Measurements from ENCODE around the gene MFAP2.

MFAP2 gene

GRCh38 chr1:16976966-16977365 lies 3.5 kb downstream of the MFAP2 start:
- no peak for TF ChIP-seq SIN3A (IDR thresholded peaks at IDR 0.05; ENCODE audit: borderline replicate concordance, insufficient read depth, low read length)
- no peak for TF ChIP-seq FOXP2 (optimal IDR thresholded peaks at IDR 0.05; ENCODE audit: borderline replicate concordance, extremely low read depth, extremely low read length, insufficient read depth)
- TF ChIP-seq, protein P1, sequence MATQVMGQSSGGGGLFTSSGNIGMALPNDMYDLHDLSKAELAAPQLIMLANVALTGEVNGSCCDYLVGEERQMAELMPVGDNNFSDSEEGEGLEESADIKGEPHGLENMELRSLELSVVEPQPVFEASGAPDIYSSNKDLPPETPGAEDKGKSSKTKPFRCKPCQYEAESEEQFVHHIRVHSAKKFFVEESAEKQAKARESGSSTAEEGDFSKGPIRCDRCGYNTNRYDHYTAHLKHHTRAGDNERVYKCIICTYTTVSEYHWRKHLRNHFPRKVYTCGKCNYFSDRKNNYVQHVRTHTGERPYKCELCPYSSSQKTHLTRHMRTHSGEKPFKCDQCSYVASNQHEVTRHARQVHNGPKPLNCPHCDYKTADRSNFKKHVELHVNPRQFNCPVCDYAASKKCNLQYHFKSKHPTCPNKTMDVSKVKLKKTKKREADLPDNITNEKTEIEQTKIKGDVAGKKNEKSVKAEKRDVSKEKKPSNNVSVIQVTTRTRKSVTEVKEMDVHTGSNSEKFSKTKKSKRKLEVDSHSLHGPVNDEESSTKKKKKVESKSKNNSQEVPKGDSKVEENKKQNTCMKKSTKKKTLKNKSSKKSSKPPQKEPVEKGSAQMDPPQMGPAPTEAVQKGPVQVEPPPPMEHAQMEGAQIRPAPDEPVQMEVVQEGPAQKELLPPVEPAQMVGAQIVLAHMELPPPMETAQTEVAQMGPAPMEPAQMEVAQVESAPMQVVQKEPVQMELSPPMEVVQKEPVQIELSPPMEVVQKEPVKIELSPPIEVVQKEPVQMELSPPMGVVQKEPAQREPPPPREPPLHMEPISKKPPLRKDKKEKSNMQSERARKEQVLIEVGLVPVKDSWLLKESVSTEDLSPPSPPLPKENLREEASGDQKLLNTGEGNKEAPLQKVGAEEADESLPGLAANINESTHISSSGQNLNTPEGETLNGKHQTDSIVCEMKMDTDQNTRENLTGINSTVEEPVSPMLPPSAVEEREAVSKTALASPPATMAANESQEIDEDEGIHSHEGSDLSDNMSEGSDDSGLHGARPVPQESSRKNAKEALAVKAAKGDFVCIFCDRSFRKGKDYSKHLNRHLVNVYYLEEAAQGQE (IDR thresholded peaks at IDR 0.05; ENCODE audit: insufficient read depth in 1 of 2, low read depth in 2 of 2, low read length in 2 of 2): no peak
- TF ChIP-seq POLR2AphosphoS5 (IDR thresholded peaks at IDR 0.05; ENCODE audit: low read depth, low read length): no peak
- no peak for TF ChIP-seq TAF1 (IDR thresholded peaks at IDR 0.05; ENCODE audit: borderline replicate concordance, insufficient read depth, low read length)

DNA sequence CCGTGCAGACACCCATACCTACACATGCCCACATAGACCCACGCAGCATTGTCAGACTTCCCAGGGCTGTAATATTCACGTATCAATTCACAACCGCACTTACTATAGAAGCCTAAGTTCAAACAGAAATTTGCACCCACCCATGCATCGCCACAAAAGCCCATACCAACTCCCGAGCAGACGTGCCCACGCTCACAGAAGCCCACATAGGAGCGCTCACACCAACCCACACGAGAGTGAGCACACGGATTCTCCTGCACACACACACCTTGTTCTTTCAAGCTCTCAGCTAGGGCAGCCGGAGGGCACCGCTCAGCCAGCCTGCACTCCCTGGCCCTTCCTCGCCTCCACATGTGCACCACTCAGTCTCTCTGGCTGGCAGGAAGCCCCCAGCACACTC lies 4.6 kb downstream of the MFAP2 start:
- TF ChIP-seq, protein P1 (IDR thresholded peaks at IDR 0.05; ENCODE audit: insufficient read depth in 1 of 2, low read depth in 2 of 2, low read length in 2 of 2): no peak
- TF ChIP-seq POLR2AphosphoS5 (IDR thresholded peaks at IDR 0.05; ENCODE audit: low read depth, low read length): 0 out of 2 replicates have a peak, but pooled peaks have one; percentile 3
- TF ChIP-seq SIN3A (IDR thresholded peaks at IDR 0.05; ENCODE audit: borderline replicate concordance, insufficient read depth, low read length): no peak

- no peak for TF ChIP-seq SIN3A (IDR thresholded peaks at IDR 0.05; ENCODE audit: borderline replicate concordance, insufficient read depth, low read length)
- TF ChIP-seq FOXP2 (optimal IDR thresholded peaks at IDR 0.05; ENCODE audit: borderline replicate concordance, extremely low read depth, extremely low read length, insufficient read depth): no peak
- no peak for TF ChIP-seq TAF1 (IDR thresholded peaks at IDR 0.05; ENCODE audit: borderline replicate concordance, insufficient read depth, low read length)
- TF ChIP-seq POLR2AphosphoS5 (IDR thresholded peaks at IDR 0.05; ENCODE audit: low read depth, low read length): 0 out of 2 replicates have a peak, but pooled peaks have one; percentile 32
Observed at GRCh38 chr1:16975211-16975610, 5.2 kb downstream of the MFAP2 start.

DNA sequence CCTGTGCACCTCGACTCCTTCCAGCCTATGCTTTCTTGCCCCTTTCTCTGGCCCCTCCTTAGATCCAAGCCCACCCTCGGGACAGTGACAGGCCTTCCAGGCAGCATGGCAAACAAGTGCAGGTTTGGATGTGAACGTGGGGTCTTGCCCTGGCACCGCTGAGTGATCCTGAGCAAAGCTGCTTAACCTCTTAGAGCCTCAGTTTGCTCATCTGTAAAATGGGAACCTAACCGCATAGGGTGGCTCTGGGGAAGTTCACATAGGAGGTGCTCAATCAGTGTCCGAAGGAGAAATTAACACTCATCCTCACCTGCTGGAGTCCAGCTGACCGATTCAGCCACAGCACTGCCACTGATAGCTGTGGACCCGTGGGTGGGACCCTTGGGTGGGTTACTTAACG lies 7.2 kb downstream of the MFAP2 start:
- no peak for TF ChIP-seq TAF1 (IDR thresholded peaks at IDR 0.05; ENCODE audit: borderline replicate concordance, insufficient read depth, low read length)
- no peak for TF ChIP-seq SIN3A (IDR thresholded peaks at IDR 0.05; ENCODE audit: borderline replicate concordance, insufficient read depth, low read length)
- TF ChIP-seq FOXP2 (optimal IDR thresholded peaks at IDR 0.05; ENCODE audit: borderline replicate concordance, extremely low read depth, extremely low read length, insufficient read depth): no peak
- TF ChIP-seq, protein P1 (IDR thresholded peaks at IDR 0.05; ENCODE audit: insufficient read depth in 1 of 2, low read depth in 2 of 2, low read length in 2 of 2): no peak
- TF ChIP-seq POLR2AphosphoS5 (IDR thresholded peaks at IDR 0.05; ENCODE audit: low read depth, low read length): no peak

DNA sequence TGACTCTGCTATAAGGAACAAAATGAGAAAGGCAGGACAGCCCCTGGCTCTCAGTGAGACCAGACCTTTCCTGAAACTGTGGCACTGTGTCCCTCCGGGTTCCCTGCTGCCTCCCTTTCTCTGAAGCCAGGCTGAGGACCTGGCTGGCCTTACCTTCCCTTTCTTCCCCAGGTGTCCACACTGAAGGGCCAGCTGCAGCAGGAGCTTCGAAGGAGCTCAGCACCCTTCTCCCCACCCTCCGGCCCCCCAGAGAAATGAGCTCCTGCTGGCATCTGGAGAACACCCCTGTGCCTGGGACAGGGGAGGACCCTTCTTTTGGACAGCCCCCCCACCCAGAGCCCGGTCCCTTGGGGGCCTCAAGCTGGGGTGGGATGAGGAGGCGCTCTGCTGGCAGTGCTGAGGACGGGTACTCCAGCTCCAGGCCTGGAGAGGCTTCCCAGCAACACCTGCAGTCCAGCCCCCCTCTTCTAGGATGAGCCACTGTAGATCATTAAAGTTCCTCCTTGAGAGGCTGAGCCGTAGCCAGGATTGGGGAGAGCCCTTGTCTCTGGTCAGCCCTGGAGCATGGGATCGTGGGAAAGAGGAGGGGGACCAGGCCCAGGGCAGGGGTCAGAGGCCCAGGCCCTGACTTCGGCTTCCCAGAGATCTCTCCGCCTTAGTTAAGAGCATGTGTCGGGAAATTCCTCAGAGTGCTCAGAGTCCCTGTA lies 8.1 kb downstream of the MFAP2 start:
- TF ChIP-seq SIN3A (IDR thresholded peaks at IDR 0.05; ENCODE audit: borderline replicate concordance, insufficient read depth, low read length): no peak
- no peak for TF ChIP-seq POLR2AphosphoS5 (IDR thresholded peaks at IDR 0.05; ENCODE audit: low read depth, low read length)
- TF ChIP-seq TAF1 (IDR thresholded peaks at IDR 0.05; ENCODE audit: borderline replicate concordance, insufficient read depth, low read length): no peak
- TF ChIP-seq, protein P1 (IDR thresholded peaks at IDR 0.05; ENCODE audit: insufficient read depth in 1 of 2, low read depth in 2 of 2, low read length in 2 of 2): no peak
- TF ChIP-seq FOXP2 (optimal IDR thresholded peaks at IDR 0.05; ENCODE audit: borderline replicate concordance, extremely low read depth, extremely low read length, insufficient read depth): no peak

Data from PFSK-1 (cell line).